Right lung (tissue), 5 donors: ENCODE data around the gene LUC7L3. TPM values are rescaled to one million over a fixed set of nuclear protein-coding genes. Genes with fewer than 3 reads are reported as not detected.

Experiments
- polyA plus RNA-seq, 5 donors: library from polyadenylated mRNA; unstranded; fragments of 120-200 nt; gene quantifications; one replicate each; pipeline versions ENCODE4 v1.2.1 to v1.2.3, GENCODE V29; 2013; ENCODE audit warnings: inconsistent platforms in 1 of 5, low replicate concordance in 1 of 5; ENCODE audit not compliant: insufficient read length in 5 of 5, insufficient read depth in 1 of 5

Gene LUC7L3
- polyA plus RNA-seq, 5 donors: 485 to 859 (median 763) TPM

Other genes with a start within 250 kb of the LUC7L3 start
- gene RSAD1, start 240.7 kb upstream of the LUC7L3 start, polyA plus RNA-seq: 10 to 100 TPM; 41.2 to 56.4 (median 50.3) TPM
- 1 to 10 TPM; 5.0 to 8.2 (median 7.0) TPM for gene MYCBPAP, start 211.2 kb upstream of the LUC7L3 start, polyA plus RNA-seq
- 1 to 10 TPM; 2.8 to 7.4 (median 5.2) TPM for gene EPN3, start 186.9 kb upstream of the LUC7L3 start, polyA plus RNA-seq
- gene SPATA20, start 172.4 kb upstream of the LUC7L3 start, polyA plus RNA-seq: 10 to 100 TPM; 38.0 to 51.3 (median 41.6) TPM
- gene CACNA1G, start 158.9 kb upstream of the LUC7L3 start, polyA plus RNA-seq: 10 to 100 TPM; 16.2 to 32.8 (median 17.1) TPM
- 10 to 100 TPM; 27.4 to 61.4 (median 39.5) TPM for gene ABCC3, start 84.7 kb upstream of the LUC7L3 start, polyA plus RNA-seq
- 10 to 100 TPM; 42.8 to 51.4 (median 47.3) TPM for gene ANKRD40, start 11.7 kb upstream of the LUC7L3 start, polyA plus RNA-seq
- under 1 TPM; 0.28 to 0.77 (median 0.53) TPM for gene ANKRD40CL, start 47.9 kb downstream of the LUC7L3 start, polyA plus RNA-seq
- 1 to 10 TPM in 2 of 5 donors, under 1 TPM in 3; 0.77 to 1.3 (median 0.98) TPM for gene WFIKKN2, start 116.0 kb downstream of the LUC7L3 start, polyA plus RNA-seq
- gene TOB1, start 146.8 kb downstream of the LUC7L3 start, polyA plus RNA-seq: 10 to 100 TPM; 20.1 to 31.3 (median 31.1) TPM